ENCODE data around the gene GBP5.

- TF ChIP-seq REST (IDR thresholded peaks at IDR 0.05; ENCODE audit: insufficient read depth in 1 of 2, low read depth in 2 of 2, low read length in 2 of 2), result no peak
- TF ChIP-seq TAF1 (IDR thresholded peaks at IDR 0.05; ENCODE audit: borderline replicate concordance, insufficient read depth, low read length), result no peak
- no peak for TF ChIP-seq POLR2AphosphoS5 (IDR thresholded peaks at IDR 0.05; ENCODE audit: low read depth, low read length)
Measured at GRCh38 chr1:89291276-89291675, 18.6 kb upstream of the GBP5 start.
